ENCODE results near the gene NADK.

Gene NADK

DNA sequence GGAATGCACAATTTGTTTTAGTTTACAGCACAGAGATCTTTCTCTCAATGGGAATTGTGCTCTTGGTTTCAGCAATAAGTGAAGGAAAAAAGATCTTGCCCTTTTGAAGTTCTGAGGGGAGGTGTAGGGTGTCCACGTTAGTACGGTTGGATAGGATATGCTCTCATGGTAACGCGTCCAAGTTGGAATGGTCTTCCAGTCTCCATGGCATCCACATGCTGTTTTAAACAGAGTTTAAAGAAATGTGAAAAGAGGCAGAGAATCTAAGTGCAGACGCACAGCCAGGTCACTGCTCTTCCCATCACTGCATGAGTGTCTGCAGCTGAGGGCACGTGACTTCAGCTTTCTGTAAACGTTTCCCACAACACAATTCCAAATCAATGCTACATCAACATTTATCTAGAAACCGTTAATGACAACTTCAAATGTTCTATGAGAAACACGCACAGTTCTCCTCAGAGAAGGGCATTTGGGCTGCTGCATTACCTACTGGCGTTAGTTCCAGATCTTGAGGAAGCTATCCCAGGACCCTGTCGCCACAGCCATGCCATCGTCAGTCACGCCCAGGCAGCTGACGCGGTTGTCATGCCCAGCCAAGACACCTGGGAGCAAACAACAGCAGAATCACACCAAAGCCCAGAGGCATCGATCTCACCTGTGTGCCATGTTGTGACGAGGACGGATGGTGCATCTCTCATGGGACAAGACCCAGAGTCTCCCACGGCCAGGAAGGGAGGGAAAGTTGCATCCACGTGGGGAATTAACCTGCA lies 8.8 kb upstream of the NADK start:
- no peak for DNase-seq

DNA sequence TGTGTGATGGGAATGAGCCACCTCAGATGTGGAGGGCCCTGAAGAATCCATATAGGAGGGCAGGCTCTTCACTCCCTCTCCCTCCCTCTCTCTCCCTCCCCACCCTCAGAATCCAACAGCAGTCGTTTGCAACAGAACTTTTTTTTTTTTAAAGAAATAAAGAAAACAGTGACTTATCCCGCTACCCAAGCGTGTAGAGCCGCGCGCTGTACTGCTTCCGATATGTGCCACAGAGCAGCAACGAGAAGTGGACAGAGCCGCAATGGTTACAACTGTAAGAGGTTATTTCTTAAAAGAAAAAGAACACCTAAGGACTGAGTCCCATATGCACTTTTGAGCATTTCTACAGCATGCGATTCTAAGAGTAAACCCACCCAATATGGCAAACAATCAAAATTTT lies 7.4 kb upstream of the NADK start:
- DNase-seq: no peak

- DNase-seq: no peak
Observed at GRCh38 chr1:1784933-1785332, 6.7 kb upstream of the NADK start.

GRCh38 chr1:1783320-1783719 lies 5.0 kb upstream of the NADK start:
- DNase-seq: no peak

DNA sequence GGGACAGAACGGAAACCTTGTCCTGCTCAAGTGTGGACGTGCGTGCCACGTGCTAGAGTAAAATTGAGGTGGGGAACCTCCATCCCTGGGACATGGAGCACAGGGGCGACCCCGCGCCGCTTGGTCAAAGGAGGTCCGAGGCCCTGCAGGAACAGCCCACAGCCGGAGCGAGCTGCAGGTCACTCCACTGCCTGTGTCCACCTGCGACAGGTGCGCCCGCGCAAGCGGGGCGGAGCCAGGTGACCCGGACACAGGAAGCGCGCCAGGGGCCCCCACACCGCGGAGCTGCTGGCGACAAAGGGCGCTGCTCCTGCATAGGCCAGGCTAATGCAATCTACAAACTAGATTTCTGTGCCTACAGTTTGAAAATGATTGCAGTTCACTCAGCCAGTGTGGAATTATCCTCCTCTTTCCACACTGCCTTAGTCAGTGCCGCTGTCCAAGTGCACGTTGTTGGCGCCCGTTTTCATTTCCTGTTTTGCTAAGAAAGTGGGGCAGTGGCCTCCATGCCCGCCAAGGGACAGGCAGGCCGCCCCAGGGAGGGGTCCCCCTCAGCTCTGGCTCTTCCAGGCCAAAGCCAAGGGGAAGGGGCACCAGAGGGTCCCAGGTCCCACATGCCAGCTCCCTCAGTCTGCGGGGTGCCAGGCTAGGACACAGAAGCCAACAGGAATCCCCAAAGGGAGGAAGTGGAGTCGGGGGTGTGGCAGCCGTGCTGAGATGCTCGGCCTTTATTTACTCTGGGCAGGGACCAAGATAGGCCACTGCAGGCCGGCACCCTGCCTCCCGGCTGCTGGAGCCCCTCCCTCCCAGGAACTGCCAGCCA lies 4.3 kb upstream of the NADK start:
- no peak for DNase-seq

- DNase-seq: peak; percentile 57
Observed at GRCh38 chr1:1781526-1781903, 3.2 kb upstream of the NADK start.

GRCh38 chr1:1780598-1781525 lies 2.6 kb upstream of the NADK start:
- no peak for DNase-seq

- peak; percentile 29 for DNase-seq
Observed at GRCh38 chr1:1779691-1780597, 1.7 kb upstream of the NADK start.

GRCh38 chr1:1779320-1779675 lies 1.0 kb upstream of the NADK start:
- DNase-seq: no peak

DNA sequence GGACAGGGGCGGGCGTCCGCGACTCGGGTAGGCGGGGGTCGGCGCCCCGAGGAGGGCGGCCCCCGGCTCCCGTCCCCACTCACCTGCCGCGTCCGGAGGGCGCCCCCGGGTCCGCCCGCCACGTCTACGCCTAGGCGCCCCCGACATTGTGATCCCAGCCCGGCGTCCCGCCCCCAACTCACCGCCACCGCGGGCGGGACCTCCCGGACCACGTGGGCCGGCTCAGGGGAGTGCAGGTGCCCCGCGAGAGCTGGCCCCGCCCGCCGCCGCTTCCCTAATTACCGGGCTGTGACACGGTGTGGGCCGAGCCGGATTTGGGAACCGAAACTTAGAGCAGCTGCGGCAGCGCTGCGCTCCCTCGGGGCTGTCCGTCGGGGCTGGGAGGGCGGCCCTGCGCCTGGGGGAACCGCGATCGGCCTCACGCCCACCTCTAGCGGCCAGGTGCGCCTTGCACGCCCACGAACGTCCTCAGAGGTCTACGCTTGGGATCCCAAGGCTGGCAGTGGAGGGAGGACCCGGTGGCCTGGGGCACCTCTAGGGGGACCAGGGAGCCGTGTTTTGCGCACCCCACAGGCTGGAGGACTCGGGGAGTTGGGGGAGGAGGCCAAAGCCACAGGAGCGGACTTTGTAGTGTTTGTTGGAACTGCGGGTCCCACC lies 521 bp upstream of the NADK start:
- DNase-seq: peak; percentile 83

DNA sequence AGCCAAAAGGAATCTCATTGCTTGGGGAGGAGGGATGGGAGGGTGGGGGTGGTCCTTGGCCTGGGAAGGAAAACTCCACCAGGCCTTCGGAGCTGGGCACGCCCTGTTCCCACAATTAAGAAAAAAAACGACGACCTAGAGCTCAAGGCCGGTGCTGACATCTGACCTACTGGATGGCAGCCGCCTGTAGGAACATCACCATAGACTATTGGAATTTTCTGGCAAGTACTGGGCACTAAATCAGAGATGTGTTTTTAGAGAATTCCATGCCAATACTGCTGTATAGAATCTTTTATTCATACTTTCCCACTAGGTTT lies 729 bp downstream of the NADK start:
- DNase-seq: peak; percentile 39

GRCh38 chr1:1776672-1777582 lies 1.3 kb downstream of the NADK start:
- DNase-seq: peak; percentile 26

DNA sequence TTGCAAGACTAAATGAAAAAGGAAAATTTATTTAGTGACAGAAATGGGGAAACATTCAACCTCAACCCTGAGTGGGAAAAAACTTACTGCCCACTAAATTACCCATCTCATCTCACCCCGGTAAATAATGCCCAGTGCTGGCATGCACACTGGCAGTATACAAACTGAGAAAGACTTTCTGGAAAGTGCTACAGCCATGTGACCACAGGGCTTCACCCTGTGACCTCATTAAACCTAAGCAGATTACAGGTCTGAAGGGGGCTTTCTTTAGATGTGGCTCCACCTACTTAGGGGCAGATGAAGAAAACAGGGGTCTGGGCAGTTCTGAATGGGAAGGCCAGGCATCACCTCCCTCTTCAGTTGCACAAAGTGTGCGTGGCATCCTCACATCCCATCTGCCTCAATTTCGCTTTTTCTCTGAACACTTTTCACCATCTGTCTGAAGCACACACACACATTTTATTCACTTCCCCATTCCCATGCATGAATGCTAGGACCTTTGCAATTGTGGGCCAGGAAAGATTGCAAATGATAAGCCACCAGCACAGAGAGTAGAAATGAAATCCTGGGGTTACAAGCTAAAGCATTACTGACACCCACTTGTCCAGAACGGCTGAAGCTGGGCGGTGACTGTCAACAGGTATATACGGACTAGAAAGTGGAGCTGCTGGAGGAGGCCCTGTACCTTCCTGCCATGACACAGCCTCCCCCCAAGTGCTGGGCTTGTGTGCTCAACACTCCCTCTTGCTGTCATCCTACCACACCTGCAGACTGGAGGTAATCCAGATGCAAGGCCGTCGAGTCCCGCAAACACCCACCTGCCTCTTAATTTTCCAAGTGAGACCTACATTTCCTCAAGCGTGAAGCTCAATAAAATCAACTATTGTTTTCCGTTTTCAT lies 2.7 kb downstream of the NADK start:
- peak; percentile 53 for DNase-seq

DNA sequence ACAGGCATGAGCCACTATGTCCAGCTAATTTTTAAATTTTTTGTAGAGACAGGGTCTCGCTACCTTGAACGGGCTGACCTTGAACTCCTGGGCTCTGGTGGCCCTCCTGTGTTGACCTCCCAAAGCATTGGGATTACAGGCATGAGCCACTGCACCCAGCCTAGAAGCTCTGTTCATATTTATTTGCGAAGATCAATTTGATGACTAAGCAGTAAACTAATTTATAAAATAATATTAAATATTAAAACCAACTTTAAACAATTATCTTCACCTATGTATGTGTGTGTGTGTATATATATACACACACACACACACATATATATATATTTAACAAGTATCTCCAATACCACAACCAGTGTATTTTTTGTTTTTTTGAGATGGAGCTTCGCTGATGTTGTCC lies 4.4 kb downstream of the NADK start:
- no peak for DNase-seq

GRCh38 chr1:1771096-1771495 lies 7.2 kb downstream of the NADK start:
- DNase-seq: no peak

DNA sequence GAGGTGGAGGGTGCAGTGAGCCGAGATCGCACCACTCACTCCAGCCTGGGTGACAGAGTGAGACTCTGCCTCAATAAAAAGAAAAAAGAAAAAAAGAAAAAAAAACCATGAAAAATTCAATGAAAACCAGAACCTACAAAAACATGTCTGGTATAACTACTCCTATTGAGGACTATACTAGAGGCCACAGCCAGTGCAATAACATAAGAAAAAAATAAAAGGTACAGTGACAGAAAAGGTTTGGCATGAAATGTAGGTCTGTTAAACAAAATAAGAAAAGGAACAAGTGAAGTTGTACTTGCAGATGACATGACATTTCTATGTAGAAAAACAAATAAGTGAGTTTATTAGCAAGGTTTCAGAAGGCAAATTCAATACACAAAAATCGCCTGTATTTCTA lies 8.2 kb downstream of the NADK start:
- DNase-seq: no peak

DNA sequence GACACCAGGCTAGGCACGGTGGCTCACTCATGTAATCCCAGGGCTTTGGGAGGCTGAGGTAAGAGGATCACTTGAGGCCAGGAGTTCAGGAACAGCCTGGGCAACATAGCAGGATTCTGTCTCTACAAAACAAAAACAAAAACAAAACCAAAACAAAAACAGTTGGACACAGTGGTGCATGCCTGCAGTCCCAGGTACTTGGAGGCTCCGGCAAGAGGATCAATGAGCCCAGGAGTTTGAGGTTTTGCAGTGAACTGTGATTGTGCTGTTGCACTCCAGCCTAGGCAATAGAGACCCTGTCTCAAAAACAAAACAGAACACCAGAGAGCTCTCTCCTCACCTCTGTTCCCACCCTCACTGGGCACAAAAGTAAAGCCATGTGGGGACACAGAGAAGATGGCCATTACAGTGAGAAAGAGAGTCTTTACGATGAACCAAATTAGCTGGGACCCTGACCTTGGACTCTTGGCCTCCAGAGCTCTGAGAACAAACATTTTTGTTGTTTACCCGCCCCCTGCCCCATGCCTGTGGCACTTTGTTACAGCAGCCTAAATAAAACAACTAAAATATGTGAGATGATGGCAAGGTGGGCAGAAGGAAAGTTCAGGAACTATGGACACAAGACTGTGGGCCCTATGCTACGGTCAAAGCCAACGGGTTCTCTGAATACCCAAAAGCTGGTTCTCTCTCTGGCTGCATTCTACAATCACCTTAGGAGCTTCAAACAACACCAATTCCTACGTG lies 9.8 kb downstream of the NADK start:
- no peak for DNase-seq

GRCh38 chr1:1764876-1765470 lies 13.3 kb downstream of the NADK start:
- no peak for DNase-seq

Measured in NCI-H82 (cell line).